DMS79 (cell line): Measurements from ENCODE around the gene LRRN2.

ENCODE experiments used
- DNase-seq: peaks from one replicate; lab custom pipeline; 2025; lab: John Stamatoyannopoulos, UW

LRRN2 gene

GRCh38 chr1:204600203-204600602 lies 85.3 kb downstream of the LRRN2 start:
- no peak for DNase-seq

- DNase-seq: no peak
Measured at GRCh38 chr1:204599596-204599995, 85.9 kb downstream of the LRRN2 start.

- DNase-seq: no peak
Measured at GRCh38 chr1:204599098-204599497, 86.4 kb downstream of the LRRN2 start.

- no peak for DNase-seq
Measured at GRCh38 chr1:204598319-204598969, 87.1 kb downstream of the LRRN2 start.

GRCh38 chr1:204592246-204592948 lies 93.1 kb downstream of the LRRN2 start:
- DNase-seq: no peak

GRCh38 chr1:204591473-204592090 lies 94.0 kb downstream of the LRRN2 start:
- no peak for DNase-seq

GRCh38 chr1:204589409-204590038 lies 96.0 kb downstream of the LRRN2 start:
- DNase-seq: no peak

- no peak for DNase-seq
Measured at GRCh38 chr1:204588826-204589225, 96.7 kb downstream of the LRRN2 start.

GRCh38 chr1:204587621-204588020 lies 97.9 kb downstream of the LRRN2 start:
- no peak for DNase-seq

- no peak for DNase-seq
Measured at GRCh38 chr1:204584699-204585372, 100.7 kb downstream of the LRRN2 start.

- DNase-seq: peak; percentile 61
Measured at GRCh38 chr1:204583909-204584632, 101.5 kb downstream of the LRRN2 start.

- no peak for DNase-seq
Measured at GRCh38 chr1:204581759-204582158, 103.8 kb downstream of the LRRN2 start.

- no peak for DNase-seq
Measured at GRCh38 chr1:204580862-204581261, 104.7 kb downstream of the LRRN2 start.

- no peak for DNase-seq
Measured at GRCh38 chr1:204579681-204580080, 105.9 kb downstream of the LRRN2 start.

GRCh38 chr1:204578867-204579664 lies 106.5 kb downstream of the LRRN2 start:
- peak; percentile 34 for DNase-seq

GRCh38 chr1:204577794-204578478 lies 107.6 kb downstream of the LRRN2 start:
- DNase-seq: no peak

GRCh38 chr1:204576422-204576821 lies 109.1 kb downstream of the LRRN2 start:
- DNase-seq: no peak

- no peak for DNase-seq
Measured at GRCh38 chr1:204575221-204576190, 110.0 kb downstream of the LRRN2 start.

- DNase-seq: no peak
Measured at GRCh38 chr1:204574865-204575163, 110.7 kb downstream of the LRRN2 start.
